ENCODE data around the gene USP22.

The USP22 gene

GRCh38 chr17:21002309-21003006 is 40.4 kb downstream of the USP22 start:
- Histone ChIP-seq H3F3A (ENCODE audit: control insufficient read depth, insufficient read depth) (peaks cover 43% of the 10 kb centered on the region), H3K4me3 (ENCODE audit: low read length) (no peak overlapping the region), H3K36me3 (ENCODE audit: control insufficient read depth, low read length) (peaks cover 83% of the 10 kb centered on the region), H3K27me3 (ENCODE audit: control insufficient read depth, low read length) (no peaks in the 10 kb centered on the region), H3K9me2 (replicated peaks; ENCODE audit: control insufficient read depth, low read length) (no peaks in the 10 kb centered on the region), H3K27ac (ENCODE audit: low read depth, low read length) (no peak overlapping the region), H3K79me2 (ENCODE audit: control insufficient read depth, low read length) (no peaks in the 10 kb centered on the region), H4K20me1 (ENCODE audit: control insufficient read depth, insufficient read depth, low read depth, low read length) (peaks cover 30% of the 10 kb centered on the region), H3K4me1 (ENCODE audit: control insufficient read depth, low read length) (no peaks in the 10 kb centered on the region), H3K4me2 (ENCODE audit: low read length) (no peak overlapping the region), H3K9me3 (ENCODE audit: control insufficient read depth, insufficient read depth, low read length) (no peaks in the 10 kb centered on the region)
- TF ChIP-seq EZH2phosphoT487 (IDR thresholded peaks at IDR 0.05; ENCODE audit: borderline replicate concordance, low read length) (no peak), CTCF (IDR thresholded peaks at IDR 0.05; ENCODE audit: low read depth, low read length, poor library complexity, severe bottlenecking) (no peak)

- H3K4me2 ChIP-seq (ENCODE audit: low read length) = no peak overlapping the region
- no peaks in the 10 kb centered on the region for H3K9me2 ChIP-seq (replicated peaks; ENCODE audit: control insufficient read depth, low read length)
- H3K27me3 ChIP-seq (ENCODE audit: control insufficient read depth, low read length) = no peaks in the 10 kb centered on the region
- no peaks in the 10 kb centered on the region for H3K4me1 ChIP-seq (ENCODE audit: control insufficient read depth, low read length)
- no peaks in the 10 kb centered on the region for H3K9me3 ChIP-seq (ENCODE audit: control insufficient read depth, insufficient read depth, low read length)
- H4K20me1 ChIP-seq (ENCODE audit: control insufficient read depth, insufficient read depth, low read depth, low read length) = peaks cover 27% of the 10 kb centered on the region
- TF ChIP-seq CTCF (IDR thresholded peaks at IDR 0.05; ENCODE audit: low read depth, low read length, poor library complexity, severe bottlenecking) = no peak
- TF ChIP-seq EZH2phosphoT487 (IDR thresholded peaks at IDR 0.05; ENCODE audit: borderline replicate concordance, low read length) = no peak
- H3K27ac ChIP-seq (ENCODE audit: low read depth, low read length) = no peak overlapping the region
- H3K4me3 ChIP-seq (ENCODE audit: low read length) = no peak overlapping the region
- peaks cover 43% of the 10 kb centered on the region for H3F3A ChIP-seq (ENCODE audit: control insufficient read depth, insufficient read depth)
- no peaks in the 10 kb centered on the region for H3K79me2 ChIP-seq (ENCODE audit: control insufficient read depth, low read length)
- H3K36me3 ChIP-seq (ENCODE audit: control insufficient read depth, low read length) = peaks cover 77% of the 10 kb centered on the region
Observed at GRCh38 chr17:21001813-21002221, 41.0 kb downstream of the USP22 start.

- Histone ChIP-seq H3F3A (ENCODE audit: control insufficient read depth, insufficient read depth) (peaks cover 43% of the 10 kb centered on the region), H3K4me3 (ENCODE audit: low read length) (no peak overlapping the region), H3K27me3 (ENCODE audit: control insufficient read depth, low read length) (no peaks in the 10 kb centered on the region), H3K9me2 (replicated peaks; ENCODE audit: control insufficient read depth, low read length) (no peaks in the 10 kb centered on the region), H3K27ac (ENCODE audit: low read depth, low read length) (no peak overlapping the region), H3K4me1 (ENCODE audit: control insufficient read depth, low read length) (no peaks in the 10 kb centered on the region), H3K4me2 (ENCODE audit: low read length) (no peak overlapping the region), H4K20me1 (ENCODE audit: control insufficient read depth, insufficient read depth, low read depth, low read length) (peaks cover 27% of the 10 kb centered on the region), H3K36me3 (ENCODE audit: control insufficient read depth, low read length) (peaks cover 71% of the 10 kb centered on the region), H3K9me3 (ENCODE audit: control insufficient read depth, insufficient read depth, low read length) (no peaks in the 10 kb centered on the region), H3K79me2 (ENCODE audit: control insufficient read depth, low read length) (no peaks in the 10 kb centered on the region)
- TF ChIP-seq EZH2phosphoT487 (IDR thresholded peaks at IDR 0.05; ENCODE audit: borderline replicate concordance, low read length) (no peak), CTCF (IDR thresholded peaks at IDR 0.05; ENCODE audit: low read depth, low read length, poor library complexity, severe bottlenecking) (no peak)
Observed at GRCh38 chr17:21001111-21001812, 41.5 kb downstream of the USP22 start.

Measured in DOHH2 (cell line).